ENCODE data around the gene REM2.
A peak's percentile ranks its signal among the peaks of the same experiment; 100 is the strongest.
"Not testable (repeated sequence)": the region's sequence is repeated elsewhere in the genome, so short reads cannot be mapped to it uniquely, and the experiment has no call there.

Gene REM2

GRCh38 chr14:22896356-22896755 is 13.3 kb downstream of the REM2 start:
- no peak for DNase-seq (ENCODE audit: low spot score)

GRCh38 chr14:22896760-22897159 is 13.7 kb downstream of the REM2 start:
- no peak for DNase-seq (ENCODE audit: low spot score)

- DNase-seq (ENCODE audit: low spot score) = no peak
Observed at GRCh38 chr14:22897357-22897756, 14.3 kb downstream of the REM2 start.

GRCh38 chr14:22898302-22899090 is 15.5 kb downstream of the REM2 start:
- DNase-seq (ENCODE audit: low spot score) = no peak

GRCh38 chr14:22900081-22900799 is 17.2 kb downstream of the REM2 start:
- DNase-seq (ENCODE audit: low spot score) = peak; percentile 56

GRCh38 chr14:22901799-22902198 is 18.8 kb downstream of the REM2 start:
- DNase-seq (ENCODE audit: low spot score) = no peak

GRCh38 chr14:22903742-22904087 is 20.7 kb downstream of the REM2 start:
- no peak for DNase-seq (ENCODE audit: low spot score)

- no peak for DNase-seq (ENCODE audit: low spot score)
Observed at GRCh38 chr14:22905627-22906026, 22.6 kb downstream of the REM2 start.

- DNase-seq (ENCODE audit: low spot score) = no peak
Observed at GRCh38 chr14:22906073-22906472, 23.1 kb downstream of the REM2 start.

GRCh38 chr14:22907429-22907828 is 24.4 kb downstream of the REM2 start:
- DNase-seq (ENCODE audit: low spot score) = no peak

GRCh38 chr14:22908601-22909000 is 25.6 kb downstream of the REM2 start:
- no peak for DNase-seq (ENCODE audit: low spot score)

GRCh38 chr14:22910916-22911315 is 27.9 kb downstream of the REM2 start:
- DNase-seq (ENCODE audit: low spot score) = no peak

GRCh38 chr14:22914836-22915235 is 31.8 kb downstream of the REM2 start:
- DNase-seq (ENCODE audit: low spot score) = not testable (repeated sequence)

- DNase-seq (ENCODE audit: low spot score) = no peak
Observed at GRCh38 chr14:22915886-22916521, 33.0 kb downstream of the REM2 start.

- DNase-seq (ENCODE audit: low spot score) = peak; percentile 100
Observed at GRCh38 chr14:22918804-22919600, 36.0 kb downstream of the REM2 start, which contains the start of gene RBM23. Gene RBM23 (minus strand): TSS chr14:22919149.

- DNase-seq (ENCODE audit: low spot score) = no peak
Observed at GRCh38 chr14:22919601-22919921, 36.5 kb downstream of the REM2 start.

- no peak for DNase-seq (ENCODE audit: low spot score)
Observed at GRCh38 chr14:22920697-22921096, 37.7 kb downstream of the REM2 start.

GRCh38 chr14:22922294-22922693 is 39.3 kb downstream of the REM2 start:
- no peak for DNase-seq (ENCODE audit: low spot score)

GRCh38 chr14:22923746-22924145 is 40.7 kb downstream of the REM2 start:
- no peak for DNase-seq (ENCODE audit: low spot score)

- DNase-seq (ENCODE audit: low spot score) = no peak
Observed at GRCh38 chr14:22925513-22925912, 42.5 kb downstream of the REM2 start.

GRCh38 chr14:22926316-22926715 is 43.3 kb downstream of the REM2 start:
- DNase-seq (ENCODE audit: low spot score) = no peak

Measured in SK-N-DZ (cell line).